Immature natural killer cell (primary cell): Measurements from ENCODE around the gene FUZ. TPM values are rescaled to one million over a fixed set of nuclear protein-coding genes. Genes with fewer than 3 reads are reported as not detected.

Source experiments
- DNase-seq, 3 donors: peaks; one replicate each; pipeline ENCODE4 v3.0.0; 2022; ENCODE audit warnings: mixed read lengths in 1 of 3
- H3K27ac Mint-ChIP-seq, 6 donors: one replicate each; pipeline ENCODE4 v1.8.0; 2020; ENCODE audit warnings: mixed read lengths in 6 of 6, mild to moderate bottlenecking in 5 of 6, inconsistent platforms in 4 of 6, moderate library complexity in 3 of 6
- H3K27me3 Mint-ChIP-seq, 3 donors: one replicate each; pipeline ENCODE4 v1.8.0; 2020 to 2021; ENCODE audit warnings: low read depth in 3 of 3, mild to moderate bottlenecking in 3 of 3, mixed read lengths in 3 of 3, moderate library complexity in 3 of 3, inconsistent platforms in 1 of 3
- H3K36me3 Mint-ChIP-seq, 3 donors: one replicate each; pipeline ENCODE4 v1.8.0; 2020; ENCODE audit warnings: mixed read lengths in 3 of 3, inconsistent platforms in 2 of 3, mild to moderate bottlenecking in 2 of 3
- H3K4me1 Mint-ChIP-seq, 2 donors: one replicate each; pipeline ENCODE4 v1.8.0; 2020; ENCODE audit warnings: inconsistent platforms in 2 of 2, mild to moderate bottlenecking in 2 of 2, mixed read lengths in 2 of 2, moderate library complexity in 1 of 2
- H3K4me3 Mint-ChIP-seq, 5 donors: one replicate each; pipeline ENCODE4 v1.8.0; 2020; ENCODE audit warnings: mild to moderate bottlenecking in 5 of 5, mixed read lengths in 5 of 5, inconsistent platforms in 3 of 5, moderate library complexity in 3 of 5
- H3K9me3 Mint-ChIP-seq, 6 donors: one replicate each; pipeline ENCODE4 v1.8.0; 2020; ENCODE audit warnings: mild to moderate bottlenecking in 6 of 6, mixed read lengths in 6 of 6, inconsistent platforms in 4 of 6, moderate library complexity in 3 of 6
- polyA plus RNA-seq, 3 donors: library from polyadenylated mRNA; unstranded; fragments of 300-500 nt; fragmentation: Illumina TruSeq; gene quantifications; one replicate each; pipeline ENCODE4 v1.2.3, GENCODE V29; 2021

FUZ gene
- polyA plus RNA-seq, 3 donors from 2014 or later, result 7.3 to 12.0 (median 8.2) TPM

GRCh38 chr19:49791776-49792445, 21.2 kb downstream of the FUZ start:
- Mint-ChIP-seq H3K36me3 (peaks cover 4 to 39% (median 8%) of the 10 kb centered on the region in 3 donors), H3K27ac (no peak overlapping the region), H3K27me3 (peaks cover 0 to 3% (median 0%) of the 10 kb centered on the region in 3 donors), H3K9me3 (peaks cover 0 to 2% (median 0%) of the 10 kb centered on the region in 6 donors), H3K4me3 (no peak overlapping the region), H3K4me1 (peaks cover 11 to 15% of the 10 kb centered on the region in 2 donors)
- DNase-seq, result no peak

- no peak for DNase-seq
- peaks cover 3 to 36% (median 8%) of the 10 kb centered on the region in 3 donors for H3K36me3 Mint-ChIP-seq
- H3K27ac Mint-ChIP-seq, result peak overlapping the region in 1 of 6 donors; percentile 26
- no peak overlapping the region for H3K4me3 Mint-ChIP-seq
- H3K27me3 Mint-ChIP-seq, result peaks cover 0 to 3% (median 0%) of the 10 kb centered on the region in 3 donors
- peaks cover 15 to 22% of the 10 kb centered on the region in 2 donors for H3K4me1 Mint-ChIP-seq
- peaks cover 0 to 2% (median 0%) of the 10 kb centered on the region in 6 donors for H3K9me3 Mint-ChIP-seq
Observed at GRCh38 chr19:49790866-49791265, 22.2 kb downstream of the FUZ start.

GRCh38 chr19:49788857-49789256, 24.2 kb downstream of the FUZ start:
- H3K4me3 Mint-ChIP-seq, result no peak overlapping the region
- peaks cover 0 to 2% (median 0%) of the 10 kb centered on the region in 6 donors for H3K9me3 Mint-ChIP-seq
- peaks cover 19 to 32% of the 10 kb centered on the region in 2 donors for H3K4me1 Mint-ChIP-seq
- no peak for DNase-seq
- H3K27ac Mint-ChIP-seq, result peak overlapping the region in 1 of 6 donors; percentile 36
- peaks cover 0 to 3% (median 0%) of the 10 kb centered on the region in 3 donors for H3K27me3 Mint-ChIP-seq
- H3K36me3 Mint-ChIP-seq, result peaks cover 13 to 39% (median 17%) of the 10 kb centered on the region in 3 donors

- H3K36me3 Mint-ChIP-seq, result peaks cover 15 to 47% (median 21%) of the 10 kb centered on the region in 3 donors
- no peak overlapping the region for H3K4me3 Mint-ChIP-seq
- H3K9me3 Mint-ChIP-seq, result no peaks in the 10 kb centered on the region
- H3K4me1 Mint-ChIP-seq, result peaks cover 19 to 35% of the 10 kb centered on the region in 2 donors
- peaks cover 0 to 4% (median 0%) of the 10 kb centered on the region in 3 donors for H3K27me3 Mint-ChIP-seq
- peak overlapping the region in 1 of 6 donors; percentile 24 for H3K27ac Mint-ChIP-seq
- DNase-seq, result no peak
Observed at GRCh38 chr19:49787746-49788145, 25.3 kb downstream of the FUZ start.

- no peak overlapping the region for H3K4me3 Mint-ChIP-seq
- peaks cover 19 to 35% of the 10 kb centered on the region in 2 donors for H3K4me1 Mint-ChIP-seq
- H3K27ac Mint-ChIP-seq, result peak overlapping the region in 4 of 6 donors; percentile 48 to 69 (median 56)
- no peak for DNase-seq
- peaks cover 0 to 4% (median 0%) of the 10 kb centered on the region in 3 donors for H3K27me3 Mint-ChIP-seq
- peaks cover 15 to 47% (median 21%) of the 10 kb centered on the region in 3 donors for H3K36me3 Mint-ChIP-seq
- no peaks in the 10 kb centered on the region for H3K9me3 Mint-ChIP-seq
Observed at GRCh38 chr19:49786376-49786820, 26.7 kb downstream of the FUZ start.

- peaks cover 19 to 31% (median 21%) of the 10 kb centered on the region in 3 donors for H3K36me3 Mint-ChIP-seq
- H3K4me3 Mint-ChIP-seq, result no peak overlapping the region
- no peaks in the 10 kb centered on the region for H3K9me3 Mint-ChIP-seq
- no peak for DNase-seq
- H3K27me3 Mint-ChIP-seq, result peaks cover 0 to 2% (median 0%) of the 10 kb centered on the region in 3 donors
- peak overlapping the region in 2 of 6 donors; percentile 6 to 13 for H3K27ac Mint-ChIP-seq
- peaks cover 35 to 46% of the 10 kb centered on the region in 2 donors for H3K4me1 Mint-ChIP-seq
Observed at GRCh38 chr19:49782515-49782914, 30.6 kb downstream of the FUZ start.

GRCh38 chr19:49781394-49781793, 31.7 kb downstream of the FUZ start:
- Mint-ChIP-seq H3K36me3 (peaks cover 16 to 28% (median 18%) of the 10 kb centered on the region in 3 donors), H3K27me3 (peaks cover 0 to 2% (median 0%) of the 10 kb centered on the region in 3 donors), H3K4me3 (no peak overlapping the region), H3K4me1 (peaks cover 36 to 46% of the 10 kb centered on the region in 2 donors), H3K27ac (peak overlapping the region in 3 of 6 donors; percentile 55 to 78 (median 69)), H3K9me3 (no peaks in the 10 kb centered on the region)
- no peak for DNase-seq

- DNase-seq, result no peak
- no peak overlapping the region for H3K4me3 Mint-ChIP-seq
- H3K9me3 Mint-ChIP-seq, result no peaks in the 10 kb centered on the region
- peaks cover 39 to 48% of the 10 kb centered on the region in 2 donors for H3K4me1 Mint-ChIP-seq
- peaks cover 0 to 2% (median 0%) of the 10 kb centered on the region in 3 donors for H3K27me3 Mint-ChIP-seq
- peak overlapping the region; percentile 35 to 85 (median 74) for H3K27ac Mint-ChIP-seq
- peaks cover 16 to 27% (median 16%) of the 10 kb centered on the region in 3 donors for H3K36me3 Mint-ChIP-seq
Observed at GRCh38 chr19:49780861-49781260, 32.2 kb downstream of the FUZ start.

- peaks cover 0 to 2% (median 0%) of the 10 kb centered on the region in 3 donors for H3K27me3 Mint-ChIP-seq
- peaks cover 44 to 50% of the 10 kb centered on the region in 2 donors for H3K4me1 Mint-ChIP-seq
- H3K27ac Mint-ChIP-seq, result peak overlapping the region; percentile 14 to 81 (median 70)
- DNase-seq, result no peak
- peak overlapping the region in 1 of 5 donors; percentile 38 for H3K4me3 Mint-ChIP-seq
- H3K36me3 Mint-ChIP-seq, result peaks cover 10 to 22% (median 11%) of the 10 kb centered on the region in 3 donors
- no peaks in the 10 kb centered on the region for H3K9me3 Mint-ChIP-seq
Observed at GRCh38 chr19:49779731-49780555, 33.1 kb downstream of the FUZ start.

- no peak for DNase-seq
- Mint-ChIP-seq H3K4me3 (peak overlapping the region; percentile 15 to 60 (median 50)), H3K9me3 (no peaks in the 10 kb centered on the region), H3K36me3 (peaks cover 0 to 9% (median 5%) of the 10 kb centered on the region in 3 donors), H3K4me1 (peaks cover 68 to 70% of the 10 kb centered on the region in 2 donors), H3K27me3 (no peaks in the 10 kb centered on the region), H3K27ac (peak overlapping the region; percentile 64 to 92 (median 88))
Observed at GRCh38 chr19:49776371-49776764, 36.7 kb downstream of the FUZ start.

GRCh38 chr19:49775742-49776370, 37.2 kb downstream of the FUZ start:
- Mint-ChIP-seq H3K27ac (peak overlapping the region; percentile 64 to 92 (median 88)), H3K4me3 (peak overlapping the region; percentile 24 to 70 (median 50)), H3K36me3 (peaks cover 0 to 9% (median 5%) of the 10 kb centered on the region in 3 donors), H3K4me1 (peaks cover 67 to 69% of the 10 kb centered on the region in 2 donors), H3K27me3 (no peaks in the 10 kb centered on the region), H3K9me3 (no peaks in the 10 kb centered on the region)
- DNase-seq, result peak; percentile 22

- no peak for DNase-seq
- no peaks in the 10 kb centered on the region for H3K27me3 Mint-ChIP-seq
- H3K9me3 Mint-ChIP-seq, result no peaks in the 10 kb centered on the region
- H3K36me3 Mint-ChIP-seq, result peaks cover 0 to 11% (median 2%) of the 10 kb centered on the region in 3 donors
- H3K4me3 Mint-ChIP-seq, result no peak overlapping the region
- peak overlapping the region in 5 of 6 donors; percentile 78 to 92 (median 82) for H3K27ac Mint-ChIP-seq
- peaks cover 67 to 69% of the 10 kb centered on the region in 2 donors for H3K4me1 Mint-ChIP-seq
Observed at GRCh38 chr19:49774969-49775368, 38.1 kb downstream of the FUZ start.
